ENCODE results near the gene PTPRM.
"Not testable (repeated sequence)": the region's sequence is repeated elsewhere in the genome, so short reads cannot be mapped to it uniquely, and the experiment has no call there.

Gene PTPRM

DNA sequence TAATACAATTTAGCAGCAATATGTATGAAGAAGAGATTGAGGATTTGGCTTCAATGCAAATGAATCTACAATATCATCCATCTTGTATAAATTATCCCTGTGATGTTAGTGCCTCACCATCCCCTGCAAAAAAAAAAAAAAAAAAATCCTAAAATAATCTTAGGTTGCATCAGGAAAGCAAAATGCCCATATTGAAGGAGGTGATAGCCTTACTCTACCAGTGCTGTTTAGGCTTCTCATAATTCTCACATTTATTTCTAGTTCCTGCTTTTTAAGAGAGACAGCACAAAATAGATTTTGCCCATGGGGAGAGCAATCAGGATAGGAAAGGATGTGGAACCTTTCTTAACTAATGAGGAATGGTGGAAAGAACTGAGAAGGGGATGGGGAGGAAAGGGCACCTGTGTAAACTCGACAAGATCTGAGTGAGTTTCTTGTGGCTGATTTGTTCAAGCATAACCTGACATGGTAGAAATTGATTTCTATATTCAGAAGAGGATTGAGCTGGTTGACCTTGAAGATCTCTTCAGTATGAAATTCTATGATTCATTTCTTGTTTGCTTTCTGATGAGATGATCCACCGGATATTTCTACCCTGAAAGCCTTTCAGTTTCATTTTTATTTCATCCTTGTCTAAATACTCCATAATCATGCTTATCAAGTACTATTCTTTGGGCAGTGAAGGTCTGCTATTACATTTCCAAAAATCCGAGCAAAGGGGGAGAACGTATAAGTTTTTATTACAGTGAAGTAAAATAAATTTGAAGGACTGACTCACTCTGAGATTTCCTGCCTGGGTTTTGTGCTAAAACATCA, 391.2 kb downstream of the PTPRM start:
- DNase-seq = no peak

DNA sequence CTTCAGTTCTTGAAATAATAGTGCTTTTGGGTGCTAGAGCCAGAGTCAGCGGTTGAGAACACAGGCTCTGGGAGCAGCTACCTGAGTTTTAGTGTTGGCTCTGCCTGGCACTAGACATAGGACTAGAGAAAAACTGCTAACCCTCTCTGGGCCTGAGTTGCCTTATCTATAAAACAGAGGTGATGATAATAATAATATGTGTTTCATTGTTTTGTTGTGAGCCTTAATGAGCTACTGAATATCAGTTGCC, 391.7 kb downstream of the PTPRM start:
- DNase-seq = no peak

DNA sequence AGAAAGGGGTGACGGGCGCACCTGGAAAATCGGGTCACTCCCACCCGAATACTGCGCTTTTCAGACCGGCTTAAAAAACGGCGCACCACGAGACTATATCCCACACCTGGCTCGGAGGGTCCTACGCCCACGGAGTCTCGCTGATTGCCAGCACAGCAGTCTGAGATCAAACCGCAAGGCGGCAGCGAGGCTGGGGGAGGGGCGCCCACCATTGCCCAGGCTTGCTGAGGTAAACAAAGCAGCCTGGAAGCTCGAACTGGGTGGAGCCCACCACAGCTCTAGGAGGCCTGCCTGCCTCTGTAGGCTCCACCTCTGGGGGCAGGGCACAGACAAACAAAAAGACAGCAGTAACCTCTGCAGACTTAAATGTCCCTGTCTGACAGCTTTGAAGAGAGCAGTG, 399.6 kb downstream of the PTPRM start:
- DNase-seq = not testable (repeated sequence)

DNA sequence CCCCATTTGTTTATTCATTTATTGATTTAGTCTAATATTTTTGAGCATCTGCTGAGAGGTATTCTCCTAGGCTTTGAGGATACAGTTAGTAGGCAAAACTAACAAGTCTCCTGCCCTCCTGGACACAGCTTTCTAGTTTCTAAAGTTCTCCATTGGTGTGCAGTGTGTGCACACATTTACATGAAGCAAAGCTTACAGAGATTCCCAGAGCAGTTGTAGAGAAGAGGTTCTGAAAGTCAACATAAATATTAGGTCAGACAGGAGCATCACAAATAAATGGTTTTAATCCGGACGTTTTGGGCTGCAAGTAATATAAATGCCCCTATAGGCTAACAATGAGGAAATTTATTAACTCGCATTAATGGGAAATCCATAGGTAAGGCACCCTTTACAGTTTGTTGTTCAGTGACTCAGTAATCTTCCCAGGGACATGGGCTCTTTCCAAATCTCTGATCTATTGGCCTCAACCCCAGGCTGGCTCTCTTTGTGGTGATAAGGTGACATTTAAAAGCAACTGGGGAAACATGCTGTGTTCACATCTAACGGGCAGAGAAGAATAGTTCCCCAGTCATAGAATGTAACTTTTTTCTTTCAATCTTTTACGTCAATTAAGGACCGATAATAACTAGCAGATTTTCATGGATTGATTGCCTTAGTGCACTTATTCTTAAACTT, 407.2 kb downstream of the PTPRM start:
- no peak for DNase-seq

DNA sequence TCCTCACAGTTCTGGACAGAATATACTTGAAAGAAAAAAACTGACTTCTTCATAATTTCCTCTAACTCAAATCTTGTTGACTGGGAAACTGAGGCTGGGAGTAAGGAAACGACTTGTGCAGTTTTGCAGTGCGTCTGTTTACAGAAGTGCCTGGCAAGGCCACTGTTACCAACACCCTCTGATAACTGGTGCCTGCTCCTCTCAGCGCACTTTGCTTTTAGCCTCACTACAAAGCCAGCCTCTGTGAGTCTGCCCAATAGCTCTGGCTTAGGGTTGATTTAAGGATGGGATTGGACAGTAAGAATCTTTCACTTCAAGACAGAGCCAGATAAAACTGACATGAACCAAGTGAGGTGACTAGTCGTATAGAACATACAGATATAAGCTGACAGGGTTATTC, 410.8 kb downstream of the PTPRM start:
- DNase-seq = no peak

DNA sequence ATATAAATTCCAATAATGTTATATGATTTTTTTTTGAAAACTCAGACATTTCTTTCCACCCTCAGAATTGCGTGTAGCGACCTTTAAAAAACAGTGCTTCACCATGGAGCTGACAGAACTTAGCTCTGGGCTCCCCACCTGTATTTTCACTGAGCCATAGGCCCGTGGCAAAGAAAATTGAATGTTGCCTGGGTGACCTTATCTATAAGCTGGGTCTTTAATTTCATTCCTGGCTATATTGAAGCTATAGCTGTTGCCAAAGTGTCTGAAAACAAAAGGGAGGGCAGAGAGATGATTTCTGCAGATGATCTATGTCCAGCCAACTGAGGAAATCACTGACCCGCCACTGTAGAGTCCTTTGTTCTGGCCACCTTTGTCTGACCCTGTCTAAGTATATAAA, 411.7 kb downstream of the PTPRM start:
- no peak for DNase-seq

DNA sequence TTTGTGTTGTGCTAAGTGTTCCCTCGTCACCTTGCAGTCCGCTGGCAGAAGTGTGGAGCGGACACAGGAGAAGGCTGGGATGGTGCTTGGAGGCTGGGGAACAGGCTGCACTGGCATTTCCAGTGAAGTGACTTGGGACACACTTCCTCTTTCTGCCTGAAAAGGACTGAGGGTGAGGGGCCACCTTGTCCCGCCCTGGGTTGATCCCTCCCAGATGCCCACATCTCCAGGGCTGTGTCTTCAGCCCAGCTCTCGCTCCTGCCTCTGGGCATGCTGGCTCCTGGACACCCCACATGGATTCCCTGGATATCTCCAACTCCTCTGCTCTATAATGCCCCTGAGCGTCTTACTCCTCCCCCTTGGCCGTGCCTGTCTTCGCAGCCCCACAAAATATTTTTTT, 412.6 kb downstream of the PTPRM start:
- no peak for DNase-seq

DNA sequence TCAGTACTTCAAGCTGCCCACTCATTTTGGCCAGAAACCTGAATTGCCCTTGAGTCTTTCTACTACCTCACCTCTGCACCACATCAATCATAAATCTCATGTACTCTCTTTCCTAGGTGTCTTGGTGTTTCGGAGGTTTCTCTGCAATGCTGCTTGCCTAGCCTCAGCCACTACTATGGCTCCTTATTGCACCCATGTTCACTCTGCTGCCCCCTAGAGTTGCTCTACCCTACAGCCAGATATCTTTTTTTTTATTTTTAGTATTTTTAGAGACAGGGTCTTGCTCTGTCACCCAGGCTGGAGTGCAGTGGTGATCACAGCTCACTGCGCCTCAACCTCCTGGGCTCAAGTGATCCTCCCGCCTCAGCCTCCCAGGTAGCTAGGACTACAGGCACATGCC, 413.0 kb downstream of the PTPRM start:
- DNase-seq = no peak

DNA sequence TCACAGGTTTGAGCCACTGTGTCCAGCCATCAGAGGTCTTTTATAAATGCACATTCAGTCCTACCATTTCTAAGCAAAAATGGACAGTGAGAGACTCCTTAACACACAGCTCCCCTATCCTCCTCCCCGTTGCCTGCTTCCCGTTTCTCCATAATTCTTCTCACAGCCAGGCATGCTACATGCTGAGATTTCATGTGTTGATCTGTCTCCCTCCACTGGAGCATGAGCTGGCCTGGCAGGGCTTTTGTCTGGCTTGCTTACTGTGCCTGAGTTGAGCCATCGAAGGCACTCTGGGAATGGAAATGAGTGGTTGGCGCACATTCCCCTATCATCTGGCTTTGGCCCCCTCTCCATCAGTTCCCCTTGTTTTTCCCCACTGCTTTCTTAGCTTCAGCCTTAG, 413.5 kb downstream of the PTPRM start:
- no peak for DNase-seq

DNA sequence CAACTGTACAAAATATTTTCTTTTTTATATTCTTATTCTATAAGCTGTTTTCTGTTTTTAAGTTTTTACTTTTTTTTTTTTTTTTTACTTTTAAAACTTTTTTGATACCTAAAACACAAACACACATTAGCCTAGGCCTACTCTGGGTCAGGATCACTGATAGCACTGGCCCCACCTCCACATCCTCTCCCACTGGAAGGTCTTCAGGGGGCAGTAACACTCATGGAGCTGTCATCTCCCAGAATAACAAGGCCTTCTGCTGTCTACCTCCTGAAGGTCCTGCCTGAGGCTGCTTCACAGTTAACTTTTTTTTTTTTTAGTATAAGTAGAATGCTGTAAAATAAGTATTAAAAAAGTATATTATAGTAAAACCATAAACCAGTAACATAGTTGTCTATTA, 415.1 kb downstream of the PTPRM start:
- no peak for DNase-seq

DNA sequence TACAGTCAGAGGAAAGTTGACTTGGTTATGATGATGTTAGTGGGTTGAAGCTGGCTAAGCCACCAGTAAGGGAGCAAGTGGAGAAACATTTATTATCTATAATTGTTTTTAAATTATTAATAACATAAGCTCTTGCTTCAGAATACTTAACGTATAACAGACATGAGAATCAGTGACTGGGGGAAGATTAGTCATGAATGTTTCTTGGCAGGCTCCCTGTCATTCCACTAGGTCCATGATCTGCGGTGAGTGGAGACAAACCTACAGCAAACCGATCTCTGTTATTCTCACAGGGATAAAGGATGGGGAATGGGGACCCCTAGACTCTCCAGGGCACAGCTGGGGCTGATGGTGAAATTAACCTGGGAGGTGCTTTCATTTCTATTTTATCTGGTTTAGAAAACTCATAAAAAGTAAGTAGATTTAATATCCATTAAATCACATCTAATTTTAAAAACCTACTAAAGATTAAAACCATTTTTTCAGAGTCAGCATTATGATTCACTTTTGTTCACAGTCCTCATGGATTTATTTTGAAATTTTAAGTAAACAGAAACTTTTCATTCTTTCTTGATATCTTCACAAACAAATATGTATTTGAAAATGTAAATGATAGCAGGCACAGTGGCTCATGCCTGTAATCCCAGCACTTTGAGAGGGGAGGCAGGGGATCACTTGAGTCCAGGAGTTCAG, 420.3 kb downstream of the PTPRM start:
- DNase-seq = no peak

DNA sequence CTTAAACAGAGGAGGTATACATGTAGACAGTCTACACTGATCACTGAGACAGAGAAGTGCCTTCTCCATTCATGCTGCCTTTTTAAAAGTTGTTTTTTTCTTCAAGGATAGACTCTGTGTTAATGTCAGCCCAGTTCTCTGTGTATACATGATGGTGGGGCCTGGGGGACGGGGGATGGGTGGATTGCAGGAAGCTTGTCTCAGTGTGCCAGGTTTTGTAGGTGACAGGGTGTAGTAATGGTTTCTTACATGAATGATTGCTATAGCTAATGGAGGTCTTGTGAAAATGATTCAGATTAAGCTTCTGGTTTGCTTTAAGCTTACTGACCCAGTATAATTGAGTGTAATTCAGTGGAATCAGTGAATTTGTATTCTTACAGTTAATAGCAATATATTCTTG, 423.6 kb downstream of the PTPRM start:
- DNase-seq = no peak

DNA sequence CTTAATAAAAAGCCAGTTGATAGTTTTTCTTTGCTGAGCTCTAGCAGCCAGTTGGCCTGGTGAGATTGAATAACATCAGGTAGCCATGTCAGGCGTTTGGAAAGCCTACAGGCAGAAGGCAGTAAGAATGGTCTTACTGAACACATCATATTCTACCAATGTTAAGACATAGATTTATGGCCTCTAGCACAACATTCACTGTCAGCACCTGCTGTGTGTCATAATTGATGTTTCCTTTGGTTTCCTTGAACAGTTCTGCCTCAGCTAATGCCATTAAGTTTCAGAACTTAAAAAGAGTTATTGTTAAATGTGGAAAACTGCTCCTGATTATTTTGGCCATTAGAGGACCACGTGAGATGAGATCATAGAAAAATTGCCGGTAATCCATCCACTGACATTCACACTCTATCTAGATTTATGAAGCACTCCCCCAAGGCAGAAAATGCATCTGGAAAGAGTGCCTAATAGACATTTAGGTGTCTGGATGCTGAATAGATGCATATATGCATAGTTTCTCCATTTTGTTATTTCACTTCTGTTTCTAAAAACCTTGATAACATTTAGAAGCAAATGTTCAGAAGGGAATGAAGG, 434.7 kb downstream of the PTPRM start:
- no peak for DNase-seq

DNA sequence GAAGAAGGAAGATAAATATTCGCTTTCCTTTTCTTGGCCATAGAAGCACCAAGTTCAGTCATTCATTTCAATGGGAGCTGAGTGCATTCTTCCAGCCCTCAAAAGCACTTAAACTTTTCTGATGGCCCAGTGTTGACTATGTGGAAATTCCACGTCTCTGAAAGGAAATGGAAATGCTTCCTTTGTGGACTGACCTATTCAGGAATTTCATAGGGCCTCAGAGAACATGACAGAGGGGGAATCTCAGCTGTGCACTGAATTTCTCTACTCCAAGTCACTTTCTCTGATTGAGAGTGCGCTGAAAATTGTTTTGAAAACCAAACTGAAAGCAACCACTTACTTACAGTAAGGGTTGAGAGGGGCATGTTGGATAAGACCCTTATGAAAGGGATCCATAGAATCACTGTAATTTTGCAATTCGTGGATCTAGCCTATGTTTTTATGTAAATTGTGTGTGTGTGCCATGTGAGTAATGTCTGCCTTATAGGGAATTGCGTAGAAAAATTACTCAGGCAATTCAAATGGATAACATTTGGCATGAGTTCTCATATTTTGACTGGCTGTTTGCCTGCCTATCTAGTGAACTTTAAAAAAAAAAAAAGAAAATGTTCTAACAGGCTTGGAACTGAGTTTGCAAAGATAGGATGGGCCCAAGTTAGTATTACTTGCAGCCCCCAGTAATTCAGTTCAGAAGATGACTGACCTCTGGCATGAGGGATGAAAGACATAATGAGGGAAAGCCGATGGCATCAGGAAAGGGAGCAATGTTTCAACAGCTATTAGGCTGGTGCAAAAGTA, 437.0 kb downstream of the PTPRM start:
- no peak for DNase-seq

DNA sequence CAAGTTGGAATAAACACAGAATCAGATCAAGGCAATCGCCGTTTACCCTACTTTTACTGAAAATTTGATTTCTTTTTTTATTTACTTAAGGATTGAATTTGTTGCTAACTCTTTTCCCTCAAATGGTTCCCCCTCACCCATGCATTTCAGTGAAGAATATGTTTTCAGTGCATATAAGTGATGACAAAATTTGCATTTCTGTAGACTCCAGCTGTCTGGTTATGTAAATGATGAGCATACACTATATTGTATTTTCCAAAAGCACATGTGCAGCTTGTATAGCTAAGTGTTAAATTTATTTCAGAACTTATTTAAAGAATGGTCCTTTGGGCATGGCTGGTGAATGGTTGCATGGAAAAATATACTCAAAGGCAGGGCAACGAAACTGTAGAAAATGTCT, 437.7 kb downstream of the PTPRM start:
- DNase-seq = no peak

DNA sequence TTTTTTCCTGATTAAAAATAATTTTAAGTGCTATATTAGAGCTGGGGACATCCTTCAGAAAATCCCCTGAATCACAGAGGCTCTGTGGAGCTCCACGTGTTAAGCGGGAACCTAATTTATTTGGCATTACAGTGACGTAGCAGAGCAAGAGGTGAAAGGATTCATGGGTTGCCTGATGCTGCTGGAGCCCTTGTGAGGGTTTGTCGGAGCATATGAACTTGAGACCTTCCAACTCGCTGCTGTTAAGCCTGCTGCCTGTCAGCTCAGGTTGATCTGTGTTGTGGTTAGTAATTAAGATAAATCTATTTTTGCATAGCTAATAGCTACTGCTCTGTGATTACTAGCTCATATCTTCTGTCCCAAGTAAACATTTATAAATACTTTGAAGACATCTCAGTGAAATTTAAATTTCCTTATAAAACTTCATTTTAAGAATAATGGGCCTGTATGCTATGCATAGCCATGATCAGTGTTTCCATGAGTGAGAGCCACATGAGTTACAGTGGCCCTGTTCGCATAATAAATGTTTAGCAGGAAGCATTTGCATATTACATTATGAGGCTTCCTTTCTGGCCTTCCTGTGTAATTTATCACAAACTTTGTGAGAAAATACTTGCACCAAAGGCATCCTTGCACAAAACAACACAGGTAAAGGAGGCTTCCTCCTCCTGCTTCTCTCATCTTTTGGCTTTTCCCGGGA, 438.9 kb downstream of the PTPRM start:
- DNase-seq = no peak

DNA sequence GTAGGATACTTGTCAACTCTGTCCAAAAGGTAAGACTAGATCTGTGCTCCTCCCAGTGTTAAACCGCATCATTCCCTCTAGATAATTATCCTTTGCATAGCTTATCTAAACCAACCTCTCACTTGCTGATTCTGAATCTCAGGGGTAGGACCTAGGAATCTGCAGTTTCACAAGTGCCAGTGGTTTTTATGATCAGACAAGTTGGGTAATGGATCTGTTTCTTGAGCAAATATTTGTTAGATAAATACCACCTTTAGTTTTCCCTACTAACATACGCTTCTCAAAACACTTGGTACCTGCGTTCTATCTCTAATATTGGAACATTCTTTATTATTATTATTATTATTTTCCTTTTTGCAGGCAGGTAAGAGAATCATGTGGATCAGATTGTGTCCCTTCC, 439.9 kb downstream of the PTPRM start:
- DNase-seq = no peak

DNA sequence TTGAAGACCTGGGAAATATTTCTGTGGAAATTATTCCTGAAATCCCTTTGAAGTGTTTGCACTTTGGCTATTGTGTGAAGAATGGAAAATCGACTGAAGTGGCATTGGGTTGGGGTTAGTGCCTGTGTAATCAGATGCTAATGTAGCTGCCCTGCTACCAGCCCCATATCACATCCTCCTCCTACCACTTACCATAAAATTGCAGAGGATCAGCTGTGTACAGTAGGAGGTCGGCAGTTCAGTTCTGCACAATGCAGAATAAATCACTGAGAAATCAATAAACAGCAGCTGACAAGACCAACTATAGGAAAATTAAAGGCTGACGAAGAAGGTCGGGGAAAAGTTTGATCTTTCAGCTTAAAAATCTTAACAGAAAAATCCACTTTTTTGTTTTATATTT, 440.9 kb downstream of the PTPRM start:
- no peak for DNase-seq

DNA sequence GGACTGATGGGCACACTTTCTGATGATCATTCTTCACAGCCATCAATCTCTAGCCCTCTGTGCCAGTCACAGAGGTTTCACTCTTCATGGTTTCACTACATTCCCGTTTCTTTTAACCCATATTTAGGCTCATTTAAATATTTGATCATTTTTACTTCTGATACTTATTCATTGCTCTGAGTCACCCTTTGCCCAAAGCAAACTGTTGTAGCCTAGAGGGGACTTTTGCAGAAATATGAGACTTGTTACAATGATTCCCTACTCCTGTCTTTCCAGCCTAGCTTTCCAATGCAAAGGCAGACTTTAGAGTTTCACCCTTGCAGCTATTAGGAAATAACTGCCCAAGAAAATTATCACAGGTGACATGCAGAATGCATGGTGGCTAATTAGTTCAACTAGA, 444.2 kb downstream of the PTPRM start:
- DNase-seq = no peak

DNA sequence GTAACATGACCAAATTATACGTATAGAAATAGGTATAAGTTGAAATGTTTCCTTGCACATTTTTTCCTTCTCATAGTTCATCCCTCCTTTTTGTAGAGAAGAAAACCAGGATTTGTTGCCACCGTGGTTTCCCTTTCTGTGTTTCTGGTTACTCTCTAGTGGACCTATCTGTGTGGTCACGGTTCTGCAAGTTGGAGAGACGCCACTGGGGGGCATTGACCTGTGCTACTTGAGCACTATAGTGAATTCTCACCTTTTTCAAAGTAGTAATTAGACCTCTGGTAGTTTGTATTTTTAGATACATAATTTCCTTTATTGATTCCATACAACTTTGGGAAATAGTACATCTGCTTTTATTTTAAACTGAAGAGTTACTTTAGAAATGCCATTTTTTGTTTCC, 444.8 kb downstream of the PTPRM start:
- DNase-seq = no peak

DNA sequence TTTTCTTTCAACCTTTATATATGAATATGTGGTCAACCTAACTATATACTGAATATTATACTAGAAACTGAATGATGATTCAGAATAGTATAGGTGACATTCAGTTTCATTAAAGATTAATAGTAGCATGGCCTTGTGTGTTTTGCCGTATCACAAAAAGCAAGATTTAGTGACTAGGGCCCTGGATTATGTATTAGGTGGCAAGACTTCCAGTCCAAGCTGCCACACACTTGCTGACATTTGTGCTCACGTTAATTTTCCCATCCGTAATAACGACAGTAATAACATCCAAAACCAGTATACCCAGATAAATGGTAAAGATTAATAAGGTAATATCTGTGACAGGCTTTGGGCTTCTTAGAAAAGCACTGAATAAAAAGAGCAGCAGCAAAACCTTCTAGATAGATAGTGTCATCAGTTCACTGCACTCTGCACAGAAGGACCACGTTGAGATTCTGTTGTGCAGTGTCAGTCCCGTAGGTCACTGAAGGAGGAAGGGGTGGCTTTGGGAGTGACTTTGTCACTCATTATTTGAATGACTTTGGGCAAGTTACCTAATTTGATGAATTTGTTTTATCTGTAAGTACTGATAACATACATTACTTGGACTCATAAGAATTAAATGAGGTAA, 451.7 kb downstream of the PTPRM start:
- no peak for DNase-seq

DNA sequence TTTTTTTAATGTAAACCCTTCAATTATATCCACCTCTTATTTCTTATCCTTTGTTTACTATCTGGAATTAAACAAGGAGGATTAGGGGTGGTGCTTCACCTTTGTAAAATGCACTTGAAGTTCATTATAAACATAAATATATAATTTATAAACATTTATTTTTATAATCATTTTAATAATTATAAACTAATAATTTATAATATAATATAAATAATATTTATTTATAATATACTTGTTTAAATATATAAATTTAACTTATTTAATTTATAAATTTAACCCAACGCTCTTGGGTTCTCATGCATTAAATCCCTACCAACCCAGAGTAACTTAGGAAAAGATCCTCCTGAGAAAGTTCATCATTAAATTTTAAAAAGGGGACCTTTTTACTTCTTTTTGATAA, 452.5 kb downstream of the PTPRM start:
- no peak for DNase-seq
